Mammary epithelial cell (primary cell): ENCODE measurements around the gene MGAT4C.

Experiments
- CTCF ChIP-seq, 2 donors: IDR thresholded peaks in 1 of 2; conservative IDR thresholded peaks in 1 of 2; 2 replicates each; pipeline ENCODE4 v1.5.1; 2011 to 2012; ENCODE audit warnings: inconsistent platforms in 2 of 2, low read length in 2 of 2, mild to moderate bottlenecking in 2 of 2, control low read depth in 1 of 2, low read depth in 1 of 2; ENCODE audit not compliant: insufficient read depth in 1 of 2; ENCODE audit errors: extremely low read depth in 1 of 2
- EZH2 ChIP-seq: IDR thresholded peaks from 2 replicates; pipeline ENCODE4 v1.6.1; 2012; ENCODE audit warnings: low read length, inconsistent platforms, borderline replicate concordance

- TF ChIP-seq CTCF (conservative IDR thresholded peaks at IDR 0.05 in 1 of 2, IDR thresholded peaks at IDR 0.05 in 1 of 2; ENCODE audit: extremely low read depth in 1 of 2, insufficient read depth in 1 of 2, low read depth in 1 of 2, low read length in 2 of 2): no peak
- TF ChIP-seq EZH2: no peak
Measured at GRCh38 chr12:86188226-86188625, 68.0 kb downstream of the MGAT4C start.
